Right lobe of liver (tissue), 4 donors: Measurements from ENCODE around the gene SPATA18.

Experiments
- POLR2A ChIP-seq: fragments of 450-650 bp; IDR thresholded peaks from one replicate; pipeline ENCODE4 v1.6.1; 2017; ENCODE audit warnings: antibody characterized with exemption, mild to moderate bottlenecking
- TF ChIP-seq, protein P1 (sequence below), 4 donors: fragments of 200-600 bp in 3 of 4; fragments of 450-650 bp in 1 of 4; IDR thresholded peaks; one replicate each; pipeline versions ENCODE4 v1.5.1 to v1.8.0; 2016 to 2022; ENCODE audit warnings: antibody characterized with exemption in 4 of 4, mild to moderate bottlenecking in 2 of 4
- donor health status: DM: no; HTN: no; CAD: no.
- donor health status: DM: no; HTN: no; CAD: no.
- donor health status: DM: no; HTN: yes; CAD: no.

DNA sequence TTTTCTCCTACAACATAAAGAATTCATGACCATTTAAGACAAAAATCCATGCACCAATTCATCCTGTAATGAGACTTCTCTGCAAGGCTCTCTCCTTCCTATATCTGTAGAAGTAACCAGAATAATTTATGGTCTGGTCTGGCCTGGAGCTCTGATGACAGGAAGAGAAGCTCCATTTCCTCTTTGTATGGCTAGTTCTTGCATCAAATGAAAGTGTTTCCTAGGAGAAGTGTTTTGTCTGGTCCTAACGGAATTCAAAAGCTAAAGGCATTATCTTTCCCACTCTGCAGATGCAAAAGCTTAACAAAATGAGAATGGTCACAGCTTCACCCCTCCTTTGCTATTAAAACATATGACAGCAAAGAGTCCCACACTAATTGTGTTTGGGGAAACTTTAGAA, 55.1 kb downstream of the SPATA18 start:
- TF ChIP-seq, protein P1, sequence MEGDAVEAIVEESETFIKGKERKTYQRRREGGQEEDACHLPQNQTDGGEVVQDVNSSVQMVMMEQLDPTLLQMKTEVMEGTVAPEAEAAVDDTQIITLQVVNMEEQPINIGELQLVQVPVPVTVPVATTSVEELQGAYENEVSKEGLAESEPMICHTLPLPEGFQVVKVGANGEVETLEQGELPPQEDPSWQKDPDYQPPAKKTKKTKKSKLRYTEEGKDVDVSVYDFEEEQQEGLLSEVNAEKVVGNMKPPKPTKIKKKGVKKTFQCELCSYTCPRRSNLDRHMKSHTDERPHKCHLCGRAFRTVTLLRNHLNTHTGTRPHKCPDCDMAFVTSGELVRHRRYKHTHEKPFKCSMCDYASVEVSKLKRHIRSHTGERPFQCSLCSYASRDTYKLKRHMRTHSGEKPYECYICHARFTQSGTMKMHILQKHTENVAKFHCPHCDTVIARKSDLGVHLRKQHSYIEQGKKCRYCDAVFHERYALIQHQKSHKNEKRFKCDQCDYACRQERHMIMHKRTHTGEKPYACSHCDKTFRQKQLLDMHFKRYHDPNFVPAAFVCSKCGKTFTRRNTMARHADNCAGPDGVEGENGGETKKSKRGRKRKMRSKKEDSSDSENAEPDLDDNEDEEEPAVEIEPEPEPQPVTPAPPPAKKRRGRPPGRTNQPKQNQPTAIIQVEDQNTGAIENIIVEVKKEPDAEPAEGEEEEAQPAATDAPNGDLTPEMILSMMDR (IDR thresholded peaks at IDR 0.05) = no peak
- TF ChIP-seq POLR2A = no peak
